HEK293 (cell line): ENCODE measurements around the gene NDOR1.
A peak's percentile ranks its signal among the peaks of the same experiment; 100 is the strongest.

Experiments used
- BCL11A ChIP-seq: fragments of 450-650 bp; formaldehyde crosslinking; IDR thresholded peaks from 2 replicates; pipeline ENCODE4 v1.5.1; 2016; ENCODE audit warnings: low read depth, missing biosample characterization, missing genetic modification characterization
- GLIS1 ChIP-seq: fragments of 450-650 bp; formaldehyde crosslinking; IDR thresholded peaks from 2 replicates; pipeline ENCODE4 v1.5.1; 2016; ENCODE audit warnings: missing biosample characterization, missing genetic modification characterization
- GLIS2 ChIP-seq: fragments of 450-650 bp; formaldehyde crosslinking; IDR thresholded peaks from 2 replicates; pipeline ENCODE4 v1.5.1; 2016; ENCODE audit warnings: missing biosample characterization, missing genetic modification characterization
- HOXC10 ChIP-seq: sonication (generic); formaldehyde crosslinking; IDR thresholded peaks from 2 replicates; pipeline ENCODE4 v1.8.1; 2023; ENCODE audit warnings: mild to moderate bottlenecking, missing genetic modification reagents
- YY2 ChIP-seq: fragments of 450-650 bp; formaldehyde crosslinking; IDR thresholded peaks from 2 replicates; pipeline ENCODE4 v1.5.1; 2016; ENCODE audit warnings: missing biosample characterization, missing genetic modification characterization
- ZBTB1 ChIP-seq: fragments of 450-650 bp; formaldehyde crosslinking; IDR thresholded peaks from 2 replicates; pipeline ENCODE4 v1.5.1; 2016; ENCODE audit warnings: missing biosample characterization, missing genetic modification characterization
- ZNF184 ChIP-seq: fragments of 450-650 bp; IDR thresholded peaks from 2 replicates; pipeline ENCODE4 v1.5.1; 2018; ENCODE audit warnings: missing biosample characterization, mild to moderate bottlenecking, missing genetic modification characterization
- ZNF2 ChIP-seq: fragments of 450-650 bp; formaldehyde crosslinking; IDR thresholded peaks from 2 replicates; pipeline ENCODE4 v1.5.1; 2016; ENCODE audit warnings: missing biosample characterization, missing genetic modification characterization
- ZNF223 ChIP-seq: fragments of 450-650 bp; formaldehyde crosslinking; IDR thresholded peaks from 2 replicates; pipeline ENCODE4 v1.5.1; 2016; ENCODE audit warnings: missing biosample characterization, missing genetic modification characterization
- ZNF24 ChIP-seq: fragments of 450-650 bp; formaldehyde crosslinking; IDR thresholded peaks from 2 replicates; pipeline ENCODE4 v1.5.1; 2016; ENCODE audit warnings: missing biosample characterization, missing genetic modification characterization
- ZNF394 ChIP-seq: fragments of 450-650 bp; formaldehyde crosslinking; IDR thresholded peaks from 2 replicates; pipeline ENCODE4 v1.5.1; 2016; ENCODE audit warnings: missing biosample characterization, missing genetic modification characterization, mild to moderate bottlenecking, moderate library complexity, borderline replicate concordance
- ZNF423 ChIP-seq: fragments of 450-650 bp; formaldehyde crosslinking; IDR thresholded peaks from 2 replicates; pipeline ENCODE4 v1.5.1; 2016; ENCODE audit warnings: missing biosample characterization, missing genetic modification characterization
- ZNF510 ChIP-seq: fragments of 450-650 bp; formaldehyde crosslinking; IDR thresholded peaks from 2 replicates; pipeline ENCODE4 v1.5.1; 2018; ENCODE audit warnings: mild to moderate bottlenecking, missing genetic modification characterization, missing biosample characterization; ENCODE audit not compliant: insufficient replicate concordance
- ZNF585B ChIP-seq: fragments of 450-650 bp; formaldehyde crosslinking; IDR thresholded peaks from 2 replicates; pipeline ENCODE4 v1.5.1; 2016; ENCODE audit warnings: missing biosample characterization, missing genetic modification characterization
- ZNF596 ChIP-seq: fragments of 450-650 bp; IDR thresholded peaks from 2 replicates; pipeline ENCODE4 v1.5.0; 2018; ENCODE audit warnings: missing biosample characterization, mild to moderate bottlenecking, missing genetic modification characterization, moderate library complexity
- ZNF785 ChIP-seq: fragments of 450-650 bp; formaldehyde crosslinking; IDR thresholded peaks from 2 replicates; pipeline ENCODE4 v1.5.1; 2016; ENCODE audit warnings: missing biosample characterization, missing genetic modification characterization
- TF ChIP-seq, protein P1 (sequence below): fragments of 450-650 bp; formaldehyde crosslinking; IDR thresholded peaks from 2 replicates; pipeline ENCODE4 v1.5.1; 2016; ENCODE audit warnings: missing biosample characterization, missing genetic modification characterization
- TF ChIP-seq, protein P2 (sequence below): fragments of 450-650 bp; formaldehyde crosslinking; IDR thresholded peaks from 2 replicates; pipeline ENCODE4 v1.5.1; 2017; ENCODE audit warnings: missing biosample characterization, mild to moderate bottlenecking, missing genetic modification characterization, moderate library complexity
- TF ChIP-seq, protein P3 (sequence below): fragments of 450-650 bp; formaldehyde crosslinking; IDR thresholded peaks from 2 replicates; pipeline ENCODE4 v1.5.1; 2016; ENCODE audit warnings: missing biosample characterization, missing genetic modification characterization
- TF ChIP-seq, protein P4 (sequence below): fragments of 450-650 bp; formaldehyde crosslinking; IDR thresholded peaks from 2 replicates; pipeline ENCODE4 v1.5.1; 2016; ENCODE audit warnings: missing biosample characterization, missing genetic modification characterization, low read depth
- TF ChIP-seq, protein P5 (sequence below): fragments of 450-650 bp; formaldehyde crosslinking; IDR thresholded peaks from 2 replicates; pipeline ENCODE4 v1.5.1; 2016; ENCODE audit warnings: missing biosample characterization, missing genetic modification characterization
- TF ChIP-seq, protein P6 (sequence below): fragments of 450-650 bp; formaldehyde crosslinking; conservative IDR thresholded peaks from 2 replicates; pipeline ENCODE4 v1.5.1; 2016; ENCODE audit warnings: low read depth, missing biosample characterization, missing genetic modification characterization

NDOR1 gene

DNA sequence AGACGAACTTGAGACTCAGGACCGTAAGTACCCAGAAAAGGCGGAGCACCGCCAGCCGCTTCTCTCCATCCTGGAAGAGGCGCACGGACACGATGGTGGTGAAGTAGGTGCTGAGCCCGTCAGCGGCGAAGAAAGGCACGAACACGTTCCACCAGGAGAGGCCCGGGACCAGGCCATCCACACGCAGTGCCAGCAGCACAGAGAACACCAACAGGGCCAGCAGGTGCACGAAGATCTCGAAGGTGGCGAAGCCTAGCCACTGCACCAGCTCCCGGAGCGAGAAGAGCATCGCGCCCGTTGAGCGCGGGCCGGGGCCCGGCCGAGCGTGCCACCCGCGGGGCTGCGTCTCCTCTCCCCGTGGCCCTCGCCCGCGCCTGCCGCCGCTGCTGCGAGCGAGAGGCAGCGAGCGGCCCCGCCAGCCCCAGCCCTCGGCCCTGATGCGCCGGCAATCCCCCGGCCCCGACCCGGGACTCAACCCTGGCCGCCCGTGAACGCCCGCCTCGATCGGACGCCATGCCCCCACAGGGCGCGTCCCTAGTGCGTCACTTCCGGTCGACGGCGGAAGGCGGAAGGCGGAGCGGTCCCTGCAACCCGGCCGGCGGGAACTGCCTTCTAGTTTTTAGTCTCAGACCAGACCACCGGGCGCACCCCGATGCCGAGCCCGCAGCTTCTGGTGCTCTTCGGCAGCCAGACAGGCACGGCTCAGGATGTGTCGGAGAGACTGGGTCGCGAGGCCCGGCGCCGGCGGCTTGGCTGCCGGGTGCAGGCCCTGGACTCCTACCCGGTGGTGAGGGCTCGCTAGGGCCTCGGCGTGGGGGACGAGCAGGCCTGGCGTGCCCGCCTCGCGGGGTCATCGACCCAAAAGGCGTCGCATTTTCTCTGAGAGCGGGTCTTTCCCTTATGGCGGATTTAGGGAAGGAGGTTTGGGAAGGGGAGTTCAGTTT is at the start of gene NDOR1, which contains the start of gene TMEM203 (continued):
- TF ChIP-seq, protein P1, sequence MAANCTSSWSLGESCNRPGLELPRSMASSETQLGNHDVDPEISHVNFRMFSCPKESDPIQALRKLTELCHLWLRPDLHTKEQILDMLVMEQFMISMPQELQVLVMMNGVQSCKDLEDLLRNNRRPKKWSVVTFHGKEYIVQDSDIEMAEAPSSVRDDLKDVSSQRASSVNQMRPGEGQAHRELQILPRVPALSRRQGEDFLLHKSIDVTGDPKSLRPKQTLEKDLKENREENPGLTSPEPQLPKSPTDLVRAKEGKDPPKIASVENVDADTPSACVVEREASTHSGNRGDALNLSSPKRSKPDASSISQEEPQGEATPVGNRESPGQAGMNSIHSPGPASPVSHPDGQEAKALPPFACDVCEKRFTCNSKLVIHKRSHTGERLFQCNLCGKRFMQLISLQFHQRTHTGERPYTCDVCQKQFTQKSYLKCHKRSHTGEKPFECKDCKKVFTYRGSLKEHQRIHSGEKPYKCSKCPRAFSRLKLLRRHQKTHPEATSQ: no peak
- TF ChIP-seq ZNF785 (tag by site-specific recombination): no peak
- peak; percentile 82 for TF ChIP-seq YY2 (tag by site-specific recombination)
- TF ChIP-seq, protein P2, sequence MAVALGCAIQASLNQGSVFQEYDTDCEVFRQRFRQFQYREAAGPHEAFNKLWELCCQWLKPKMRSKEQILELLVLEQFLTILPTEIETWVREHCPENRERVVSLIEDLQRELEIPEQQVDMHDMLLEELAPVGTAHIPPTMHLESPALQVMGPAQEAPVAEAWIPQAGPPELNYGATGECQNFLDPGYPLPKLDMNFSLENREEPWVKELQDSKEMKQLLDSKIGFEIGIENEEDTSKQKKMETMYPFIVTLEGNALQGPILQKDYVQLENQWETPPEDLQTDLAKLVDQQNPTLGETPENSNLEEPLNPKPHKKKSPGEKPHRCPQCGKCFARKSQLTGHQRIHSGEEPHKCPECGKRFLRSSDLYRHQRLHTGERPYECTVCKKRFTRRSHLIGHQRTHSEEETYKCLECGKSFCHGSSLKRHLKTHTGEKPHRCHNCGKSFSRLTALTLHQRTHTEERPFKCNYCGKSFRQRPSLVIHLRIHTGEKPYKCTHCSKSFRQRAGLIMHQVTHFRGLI: no peak
- TF ChIP-seq ZNF585B (tag by site-specific recombination): no peak
- TF ChIP-seq, protein P3, sequence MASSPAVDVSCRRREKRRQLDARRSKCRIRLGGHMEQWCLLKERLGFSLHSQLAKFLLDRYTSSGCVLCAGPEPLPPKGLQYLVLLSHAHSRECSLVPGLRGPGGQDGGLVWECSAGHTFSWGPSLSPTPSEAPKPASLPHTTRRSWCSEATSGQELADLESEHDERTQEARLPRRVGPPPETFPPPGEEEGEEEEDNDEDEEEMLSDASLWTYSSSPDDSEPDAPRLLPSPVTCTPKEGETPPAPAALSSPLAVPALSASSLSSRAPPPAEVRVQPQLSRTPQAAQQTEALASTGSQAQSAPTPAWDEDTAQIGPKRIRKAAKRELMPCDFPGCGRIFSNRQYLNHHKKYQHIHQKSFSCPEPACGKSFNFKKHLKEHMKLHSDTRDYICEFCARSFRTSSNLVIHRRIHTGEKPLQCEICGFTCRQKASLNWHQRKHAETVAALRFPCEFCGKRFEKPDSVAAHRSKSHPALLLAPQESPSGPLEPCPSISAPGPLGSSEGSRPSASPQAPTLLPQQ: peak; percentile 44; the same call in 1 of the 2 replicates
- TF ChIP-seq, protein P4, sequence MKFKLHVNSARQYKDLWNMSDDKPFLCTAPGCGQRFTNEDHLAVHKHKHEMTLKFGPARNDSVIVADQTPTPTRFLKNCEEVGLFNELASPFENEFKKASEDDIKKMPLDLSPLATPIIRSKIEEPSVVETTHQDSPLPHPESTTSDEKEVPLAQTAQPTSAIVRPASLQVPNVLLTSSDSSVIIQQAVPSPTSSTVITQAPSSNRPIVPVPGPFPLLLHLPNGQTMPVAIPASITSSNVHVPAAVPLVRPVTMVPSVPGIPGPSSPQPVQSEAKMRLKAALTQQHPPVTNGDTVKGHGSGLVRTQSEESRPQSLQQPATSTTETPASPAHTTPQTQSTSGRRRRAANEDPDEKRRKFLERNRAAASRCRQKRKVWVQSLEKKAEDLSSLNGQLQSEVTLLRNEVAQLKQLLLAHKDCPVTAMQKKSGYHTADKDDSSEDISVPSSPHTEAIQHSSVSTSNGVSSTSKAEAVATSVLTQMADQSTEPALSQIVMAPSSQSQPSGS: no peak
- TF ChIP-seq ZNF24: 0 out of 2 replicates have a peak, but pooled peaks have one; percentile 42
- TF ChIP-seq ZBTB1 (tag by site-specific recombination): no peak
- no peak; the same call in 1 of the 2 replicates for TF ChIP-seq ZNF184 (tag by site-specific recombination)
- no peak for TF ChIP-seq ZNF423 (tag by site-specific recombination)
- TF ChIP-seq BCL11A (tag by site-specific recombination): no peak
- 0 out of 2 replicates have a peak, but pooled peaks have one; percentile 21 for TF ChIP-seq ZNF394
- peak; percentile 58 for TF ChIP-seq GLIS2 (tag by site-specific recombination)
- TF ChIP-seq, protein P5, sequence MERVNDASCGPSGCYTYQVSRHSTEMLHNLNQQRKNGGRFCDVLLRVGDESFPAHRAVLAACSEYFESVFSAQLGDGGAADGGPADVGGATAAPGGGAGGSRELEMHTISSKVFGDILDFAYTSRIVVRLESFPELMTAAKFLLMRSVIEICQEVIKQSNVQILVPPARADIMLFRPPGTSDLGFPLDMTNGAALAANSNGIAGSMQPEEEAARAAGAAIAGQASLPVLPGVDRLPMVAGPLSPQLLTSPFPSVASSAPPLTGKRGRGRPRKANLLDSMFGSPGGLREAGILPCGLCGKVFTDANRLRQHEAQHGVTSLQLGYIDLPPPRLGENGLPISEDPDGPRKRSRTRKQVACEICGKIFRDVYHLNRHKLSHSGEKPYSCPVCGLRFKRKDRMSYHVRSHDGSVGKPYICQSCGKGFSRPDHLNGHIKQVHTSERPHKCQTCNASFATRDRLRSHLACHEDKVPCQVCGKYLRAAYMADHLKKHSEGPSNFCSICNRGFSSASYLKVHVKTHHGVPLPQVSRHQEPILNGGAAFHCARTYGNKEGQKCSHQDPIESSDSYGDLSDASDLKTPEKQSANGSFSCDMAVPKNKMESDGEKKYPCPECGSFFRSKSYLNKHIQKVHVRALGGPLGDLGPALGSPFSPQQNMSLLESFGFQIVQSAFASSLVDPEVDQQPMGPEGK (tag by site-specific recombination): peak; percentile 53; the same call in 1 of the 2 replicates
- TF ChIP-seq GLIS1 (tag by site-specific recombination): peak; percentile 53; the same call in 1 of the 2 replicates
- TF ChIP-seq ZNF223 (tag by site-specific recombination): no peak
- TF ChIP-seq ZNF2 (tag by site-specific recombination): peak; percentile 66; the same call in 1 of the 2 replicates
- TF ChIP-seq, protein P6, sequence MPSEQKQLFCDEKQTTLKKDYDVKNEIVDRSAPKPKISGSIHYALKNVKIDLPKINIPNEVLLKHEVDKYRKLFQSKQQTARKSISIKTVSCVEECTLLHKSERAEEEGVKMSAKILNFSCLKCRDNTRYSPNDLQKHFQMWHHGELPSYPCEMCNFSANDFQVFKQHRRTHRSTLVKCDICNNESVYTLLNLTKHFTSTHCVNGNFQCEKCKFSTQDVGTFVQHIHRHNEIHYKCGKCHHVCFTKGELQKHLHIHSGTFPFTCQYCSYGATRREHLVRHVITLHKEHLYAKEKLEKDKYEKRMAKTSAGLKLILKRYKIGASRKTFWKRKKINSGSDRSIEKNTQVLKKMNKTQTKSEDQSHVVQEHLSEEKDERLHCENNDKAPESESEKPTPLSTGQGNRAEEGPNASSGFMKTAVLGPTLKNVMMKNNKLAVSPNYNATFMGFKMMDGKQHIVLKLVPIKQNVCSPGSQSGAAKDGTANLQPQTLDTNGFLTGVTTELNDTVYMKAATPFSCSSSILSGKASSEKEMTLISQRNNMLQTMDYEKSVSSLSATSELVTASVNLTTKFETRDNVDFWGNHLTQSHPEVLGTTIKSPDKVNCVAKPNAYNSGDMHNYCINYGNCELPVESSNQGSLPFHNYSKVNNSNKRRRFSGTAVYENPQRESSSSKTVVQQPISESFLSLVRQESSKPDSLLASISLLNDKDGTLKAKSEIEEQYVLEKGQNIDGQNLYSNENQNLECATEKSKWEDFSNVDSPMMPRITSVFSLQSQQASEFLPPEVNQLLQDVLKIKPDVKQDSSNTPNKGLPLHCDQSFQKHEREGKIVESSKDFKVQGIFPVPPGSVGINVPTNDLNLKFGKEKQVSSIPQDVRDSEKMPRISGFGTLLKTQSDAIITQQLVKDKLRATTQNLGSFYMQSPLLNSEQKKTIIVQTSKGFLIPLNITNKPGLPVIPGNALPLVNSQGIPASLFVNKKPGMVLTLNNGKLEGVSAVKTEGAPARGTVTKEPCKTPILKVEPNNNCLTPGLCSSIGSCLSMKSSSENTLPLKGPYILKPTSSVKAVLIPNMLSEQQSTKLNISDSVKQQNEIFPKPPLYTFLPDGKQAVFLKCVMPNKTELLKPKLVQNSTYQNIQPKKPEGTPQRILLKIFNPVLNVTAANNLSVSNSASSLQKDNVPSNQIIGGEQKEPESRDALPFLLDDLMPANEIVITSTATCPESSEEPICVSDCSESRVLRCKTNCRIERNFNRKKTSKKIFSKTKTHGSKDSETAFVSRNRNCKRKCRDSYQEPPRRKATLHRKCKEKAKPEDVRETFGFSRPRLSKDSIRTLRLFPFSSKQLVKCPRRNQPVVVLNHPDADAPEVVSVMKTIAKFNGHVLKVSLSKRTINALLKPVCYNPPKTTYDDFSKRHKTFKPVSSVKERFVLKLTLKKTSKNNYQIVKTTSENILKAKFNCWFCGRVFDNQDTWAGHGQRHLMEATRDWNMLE: 0 out of 2 replicates have a peak, but pooled peaks have one; percentile 18
- 0 out of 2 replicates have a peak, but pooled peaks have one; percentile 53 for TF ChIP-seq HOXC10
- TF ChIP-seq ZNF596 (tag by site-specific recombination): peak; percentile 42; the same call in 1 of the 2 replicates
- no peak for TF ChIP-seq ZNF510
